HEK293T (cell line): Measurements from ENCODE around the gene IER3.

ENCODE experiments used
- CTCF ChIA-PET: fragments of 350-600 bp; formaldehyde crosslinking; extraction: SDS; loops from one replicate; lab custom pipeline; 2021; ENCODE audit warnings: antibody characterized with exemption, inconsistent platforms; lab: Yijun Ruan, JAX
- POLR2A ChIA-PET: fragments of 350-600 bp; formaldehyde crosslinking; extraction: SDS; loops from one replicate; lab custom pipeline; 2020; ENCODE audit warnings: antibody characterized with exemption, inconsistent platforms; lab: Yijun Ruan, JAX
- DNase-seq: peaks from one replicate; pipeline ENCODE4 v3.0.0; 2012; ENCODE audit warnings: mixed read lengths; ENCODE audit errors: extremely low spot score
- ARNT ChIP-seq: fragments of 450-650 bp; IDR thresholded peaks from 2 replicates; pipeline ENCODE4 v1.6.1; 2017; ENCODE audit warnings: mild to moderate bottlenecking
- BHLHE40 ChIP-seq: fragments of 450-650 bp; IDR thresholded peaks from 2 replicates; pipeline ENCODE4 v1.6.1; 2016; ENCODE audit warnings: mild to moderate bottlenecking, moderate library complexity, borderline replicate concordance
- CTBP1 ChIP-seq: fragments of 450-650 bp; IDR thresholded peaks from 2 replicates; pipeline ENCODE4 v1.6.1; 2016; ENCODE audit warnings: borderline replicate concordance
- ELF4 ChIP-seq: fragments of 450-650 bp; IDR thresholded peaks from 2 replicates; pipeline ENCODE4 v1.6.1; 2017; ENCODE audit warnings: antibody characterized with exemption
- FOXA1 ChIP-seq: fragments of 450-650 bp; IDR thresholded peaks from 2 replicates; pipeline ENCODE4 v1.6.1; 2016; ENCODE audit warnings: mild to moderate bottlenecking
- FOXK2 ChIP-seq: fragments of 450-650 bp; IDR thresholded peaks from 2 replicates; pipeline ENCODE4 v1.6.1; 2016; ENCODE audit warnings: mild to moderate bottlenecking
- FOXM1 ChIP-seq: fragments of 450-650 bp; IDR thresholded peaks from 2 replicates; pipeline ENCODE4 v1.6.1; 2017; ENCODE audit warnings: mild to moderate bottlenecking, borderline replicate concordance
- HDGF ChIP-seq: fragments of 450-650 bp; IDR thresholded peaks from 2 replicates; pipeline ENCODE4 v1.6.1; 2017; ENCODE audit warnings: antibody characterized with exemption, borderline replicate concordance
- L3MBTL2 ChIP-seq: fragments of 450-650 bp; conservative IDR thresholded peaks from 2 replicates; pipeline ENCODE4 v1.6.1; 2016; ENCODE audit warnings: mild to moderate bottlenecking
- LEF1 ChIP-seq: fragments of 450-650 bp; IDR thresholded peaks from 2 replicates; pipeline ENCODE4 v1.6.1; 2017; ENCODE audit warnings: mild to moderate bottlenecking, borderline replicate concordance
- NFRKB ChIP-seq: fragments of 450-650 bp; IDR thresholded peaks from 2 replicates; pipeline ENCODE4 v1.6.1; 2016; ENCODE audit warnings: mild to moderate bottlenecking, moderate library complexity
- PKNOX1 ChIP-seq: fragments of 450-650 bp; IDR thresholded peaks from 2 replicates; pipeline ENCODE4 v1.6.1; 2016
- SP1 ChIP-seq: fragments of 450-650 bp; IDR thresholded peaks from 2 replicates; pipeline ENCODE4 v1.6.1; 2017
- SUZ12 ChIP-seq: fragments of 450-650 bp; IDR thresholded peaks from 2 replicates; pipeline ENCODE4 v1.6.1; 2016; ENCODE audit warnings: mild to moderate bottlenecking
- TARDBP ChIP-seq: fragments of 450-650 bp; IDR thresholded peaks from 2 replicates; pipeline ENCODE4 v1.6.1; 2016
- ZNF384 ChIP-seq: fragments of 450-650 bp; IDR thresholded peaks from 2 replicates; pipeline ENCODE4 v1.6.1; 2016

Gene IER3

GRCh38 chr6:30741789-30742315 is 2.5 kb downstream of the IER3 start:
- CTCF ChIA-PET: no interaction called here
- no peak for TF ChIP-seq SP1
- TF ChIP-seq L3MBTL2: no peak
- TF ChIP-seq LEF1: no peak
- no peak for TF ChIP-seq FOXA1
- no peak for TF ChIP-seq CTBP1
- TF ChIP-seq SUZ12: no peak
- TF ChIP-seq FOXK2: no peak
- no peak for TF ChIP-seq ELF4
- no peak for DNase-seq
- POLR2A ChIA-PET: interaction anchor here (0.6 to 1.7 kb wide), 6 partner anchors 10 to 344 kb away, joined by 3 to 6 read pairs (median 4); partner anchors contain the start of gene MDC1

- DNase-seq: no peak
- CTCF ChIA-PET: no interaction called here
- POLR2A ChIA-PET: interaction anchor here (1.0 to 1.7 kb wide), 3 partner anchors 19 to 41 kb away, joined by 4 to 6 read pairs (median 4); partner anchors contain the start of gene MDC1
Measured at GRCh38 chr6:30741063-30741779, 3.1 kb downstream of the IER3 start.

GRCh38 chr6:30740540-30740870 is 3.8 kb downstream of the IER3 start:
- no peak for TF ChIP-seq PKNOX1
- TF ChIP-seq ARNT: no peak
- TF ChIP-seq ELF4: no peak
- no peak for TF ChIP-seq BHLHE40
- no peak for TF ChIP-seq FOXM1
- no peak for TF ChIP-seq CTBP1
- TF ChIP-seq TARDBP: no peak
- no peak for TF ChIP-seq HDGF
- TF ChIP-seq L3MBTL2: no peak
- TF ChIP-seq SP1: no peak
- TF ChIP-seq NFRKB: no peak
- TF ChIP-seq LEF1: no peak
- TF ChIP-seq ZNF384: no peak
- no peak for TF ChIP-seq SUZ12
- CTCF ChIA-PET: no interaction called here
- no peak for DNase-seq
- POLR2A ChIA-PET: interaction anchor here (1.0 to 1.8 kb wide), 2 partner anchors 10 to 20 kb away, joined by 3 to 5 read pairs; partner anchors contain the start of gene TUBB

More at GRCh38 chr6:30741063-30741779, 3.1 kb downstream of the IER3 start:
- TF ChIP-seq NFRKB (no peak), FOXA1 (no peak), FOXM1 (no peak), LEF1 (no peak), PKNOX1 (no peak), BHLHE40 (no peak), TARDBP (no peak), L3MBTL2 (no peak), ZNF384 (no peak), CTBP1 (no peak), SP1 (no peak)

- ChIA-PET POLR2A (interaction anchor here (1.8 kb wide), 1 partner anchor 18 kb away, joined by 5 read pairs; the partner anchor contains the start of gene TUBB), CTCF (interaction anchor here (0.9 kb wide), 1 partner anchor 341 kb away, joined by 3 read pairs; no protein-coding TSS in a partner anchor)
- DNase-seq: no peak
- no peak for TF ChIP-seq TARDBP
- no peak for TF ChIP-seq PKNOX1
- TF ChIP-seq L3MBTL2: no peak
- no peak for TF ChIP-seq SP1
- no peak for TF ChIP-seq ELF4
- TF ChIP-seq CTBP1: no peak
- no peak for TF ChIP-seq SUZ12
- TF ChIP-seq LEF1: no peak
Measured at GRCh38 chr6:30738532-30738931, 5.8 kb downstream of the IER3 start.

- no peak for DNase-seq
- CTCF ChIA-PET: interaction anchor here (1.0 kb wide), 1 partner anchor 13 kb away, joined by 3 read pairs; no protein-coding TSS in a partner anchor
- TF ChIP-seq PKNOX1 (no peak), L3MBTL2 (no peak), ARNT (no peak), FOXA1 (no peak)
- POLR2A ChIA-PET: interaction anchor here (1.5 kb wide), 1 partner anchor 18 kb away, joined by 6 read pairs; the partner anchor contains the start of gene MDC1
Measured at GRCh38 chr6:30735668-30736314, 8.6 kb downstream of the IER3 start.
